ENCODE measurements around the gene CLEC16A.
"Not testable (repeated sequence)": the region's sequence is repeated elsewhere in the genome, so short reads cannot be mapped to it uniquely, and the experiment has no call there.

CLEC16A gene

GRCh38 chr16:11210260-11210659 is 265.9 kb downstream of the CLEC16A start:
- DNase-seq = no peak

GRCh38 chr16:11211061-11211976 is 267.0 kb downstream of the CLEC16A start:
- no peak for DNase-seq

GRCh38 chr16:11211977-11212797 is 267.8 kb downstream of the CLEC16A start:
- no peak for DNase-seq

- no peak for DNase-seq
Measured at GRCh38 chr16:11212798-11213196, 268.4 kb downstream of the CLEC16A start.

DNA sequence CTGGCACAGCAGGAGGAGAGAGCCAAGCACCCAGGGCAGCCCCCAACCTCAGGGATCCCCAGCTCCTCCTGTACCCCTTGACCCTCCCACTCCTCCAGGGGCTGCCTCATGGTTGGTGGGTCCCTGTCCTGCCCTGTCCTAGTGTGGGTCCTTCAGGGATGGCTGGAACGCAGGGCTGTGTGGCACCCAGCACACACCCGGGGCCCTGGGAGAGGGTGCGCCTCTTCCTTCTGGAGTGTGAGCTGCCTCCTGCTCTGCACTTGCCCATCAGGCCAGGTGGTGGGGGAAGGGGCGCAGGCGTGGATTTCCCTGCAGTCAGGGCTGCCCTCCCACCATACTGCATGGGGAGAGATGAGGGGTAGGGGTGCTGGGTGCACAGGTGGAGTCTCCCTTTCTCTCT is 269.0 kb downstream of the CLEC16A start:
- no peak for DNase-seq

GRCh38 chr16:11213799-11214198 is 269.4 kb downstream of the CLEC16A start:
- no peak for DNase-seq

GRCh38 chr16:11215935-11216556 is 271.7 kb downstream of the CLEC16A start:
- DNase-seq = no peak

GRCh38 chr16:11217651-11218603 is 273.6 kb downstream of the CLEC16A start:
- DNase-seq = no peak

DNA sequence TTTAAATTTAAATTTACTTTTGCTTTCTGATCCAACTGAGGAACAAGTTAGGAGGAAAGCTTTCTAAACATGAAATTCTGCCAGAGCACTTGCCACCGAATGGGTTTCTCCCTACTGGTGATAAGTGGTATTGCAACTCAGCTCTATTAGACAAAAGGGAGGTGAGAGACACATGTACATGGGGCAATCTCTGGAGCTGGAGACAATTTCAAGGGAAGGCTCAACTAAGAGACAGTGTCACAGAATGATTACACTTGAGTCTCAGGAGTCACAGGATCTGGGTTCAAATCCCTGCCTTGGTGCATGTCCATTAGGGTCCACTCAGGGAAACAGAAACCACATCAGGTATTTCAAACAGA is 274.2 kb downstream of the CLEC16A start:
- peak; percentile 46 for DNase-seq

DNA sequence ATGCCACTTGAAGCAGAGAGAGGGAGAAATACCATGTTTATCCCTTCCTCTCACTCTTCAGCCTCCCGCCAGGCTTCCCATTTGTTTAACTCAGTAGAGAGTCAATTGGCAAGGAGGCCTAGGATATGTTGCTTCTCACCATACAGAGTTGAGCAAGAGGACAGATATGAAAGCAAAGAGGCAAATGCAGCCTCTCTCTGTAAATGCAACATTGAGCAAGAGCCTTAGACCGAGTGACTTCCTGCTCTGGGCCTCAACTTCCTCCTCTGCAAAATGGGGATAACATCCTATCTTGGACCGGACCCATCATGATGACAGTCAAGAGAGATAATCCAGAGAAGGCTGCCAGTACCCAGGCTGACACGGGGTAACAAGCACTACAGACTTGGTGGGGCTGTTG is 274.8 kb downstream of the CLEC16A start:
- DNase-seq = no peak

DNA sequence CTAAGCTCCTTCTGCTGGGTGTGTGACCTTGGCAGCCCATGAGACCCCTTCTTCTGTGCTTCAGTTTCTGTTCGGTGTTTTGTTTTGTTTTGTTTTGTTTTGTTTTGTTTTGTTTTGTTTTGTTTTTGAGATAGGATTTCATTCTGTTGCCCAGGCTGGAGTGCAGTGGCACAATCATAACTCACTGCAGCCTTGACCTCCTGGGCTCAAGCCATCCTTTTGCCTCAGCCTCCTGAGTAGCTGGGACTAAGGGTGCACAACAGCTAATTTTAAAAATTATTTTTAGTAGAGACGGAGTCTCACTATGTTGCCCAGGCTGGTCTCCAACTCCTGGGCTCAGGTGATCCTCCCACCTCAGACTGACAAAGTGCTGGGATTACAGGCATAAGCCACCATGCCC is 276.1 kb downstream of the CLEC16A start:
- not testable (repeated sequence) for DNase-seq

- peak; percentile 96 for DNase-seq
Measured at GRCh38 chr16:11224096-11224893, 279.9 kb downstream of the CLEC16A start.

DNA sequence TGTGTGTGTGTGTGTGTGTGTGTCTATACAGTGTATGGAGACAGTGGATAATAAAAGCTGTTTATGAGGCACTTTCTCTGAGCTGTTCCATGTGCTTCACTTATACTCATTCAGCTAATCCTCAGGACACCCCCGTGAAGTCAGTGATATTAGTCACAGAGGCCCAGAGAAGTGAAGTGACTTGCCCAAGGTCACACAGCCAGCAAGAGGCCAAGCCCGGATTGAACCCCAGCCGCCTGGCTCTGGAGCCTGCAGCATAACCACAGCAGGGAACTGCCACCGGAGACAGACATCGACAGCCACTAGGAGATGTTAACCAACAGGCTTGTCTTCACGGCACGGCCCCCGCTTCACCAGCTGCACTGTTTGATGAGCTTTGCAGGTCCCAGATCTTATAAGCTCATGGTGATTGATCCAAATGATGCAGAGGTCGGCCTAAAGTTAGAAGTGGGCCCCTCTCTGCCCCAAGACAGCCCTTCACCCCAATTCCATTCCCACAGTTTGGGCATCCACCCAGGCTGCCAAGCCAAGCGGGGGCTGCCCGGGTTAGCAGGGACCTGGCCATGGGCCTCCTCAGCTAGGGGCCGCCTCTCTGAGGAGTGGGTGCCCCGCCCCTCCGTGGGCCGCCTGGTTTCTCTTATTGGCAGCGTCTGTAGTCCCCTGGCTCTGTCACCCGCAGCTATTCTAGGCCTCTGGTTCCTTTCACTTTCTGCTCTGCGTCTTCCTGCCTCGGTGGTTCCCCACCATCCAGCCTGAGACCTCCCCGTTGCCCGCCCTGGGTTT is 280.7 kb downstream of the CLEC16A start:
- peak; percentile 56 for DNase-seq

DNA sequence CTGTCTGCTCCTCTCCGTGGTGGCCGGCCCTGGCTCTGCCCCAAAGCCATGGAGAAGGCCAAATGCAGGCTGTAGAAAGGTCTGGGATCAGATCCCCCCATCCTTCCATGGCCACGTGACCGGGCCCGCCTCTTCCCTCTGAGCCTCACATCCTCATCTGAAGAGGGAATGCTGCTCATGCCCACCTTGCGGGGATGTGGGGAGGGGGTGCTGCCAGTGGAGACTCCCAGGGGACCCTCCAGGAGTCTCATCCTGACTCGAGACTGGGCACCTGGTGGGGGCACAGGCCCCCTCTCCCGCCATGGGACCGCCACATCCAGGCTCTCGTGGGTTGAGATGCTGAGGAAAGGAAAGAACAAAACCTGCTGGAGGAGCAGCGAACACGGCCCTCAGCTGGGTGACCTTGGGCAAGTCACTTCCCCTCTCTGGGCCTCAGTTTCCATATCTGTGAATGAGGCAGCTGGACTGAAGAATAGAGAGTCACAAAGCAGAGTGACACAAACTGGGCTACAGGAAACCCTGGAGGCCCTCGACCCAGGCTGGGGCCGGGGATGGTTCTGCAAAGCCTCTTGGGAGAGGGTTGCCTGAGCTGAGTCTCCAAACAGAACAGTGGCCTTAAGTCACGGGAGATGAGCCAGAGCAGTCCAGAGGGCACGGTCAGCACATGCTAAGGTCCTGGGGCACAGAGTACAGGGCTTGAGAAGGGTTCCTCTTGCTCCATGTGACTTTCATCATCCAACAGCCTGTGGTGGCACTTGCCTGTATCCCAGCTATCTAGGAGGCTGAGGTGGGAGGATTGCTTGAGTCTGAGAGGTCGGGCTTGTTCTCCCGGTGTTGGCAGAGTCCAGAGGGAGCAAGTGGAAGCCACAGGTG is 281.5 kb downstream of the CLEC16A start:
- DNase-seq = no peak

DNA sequence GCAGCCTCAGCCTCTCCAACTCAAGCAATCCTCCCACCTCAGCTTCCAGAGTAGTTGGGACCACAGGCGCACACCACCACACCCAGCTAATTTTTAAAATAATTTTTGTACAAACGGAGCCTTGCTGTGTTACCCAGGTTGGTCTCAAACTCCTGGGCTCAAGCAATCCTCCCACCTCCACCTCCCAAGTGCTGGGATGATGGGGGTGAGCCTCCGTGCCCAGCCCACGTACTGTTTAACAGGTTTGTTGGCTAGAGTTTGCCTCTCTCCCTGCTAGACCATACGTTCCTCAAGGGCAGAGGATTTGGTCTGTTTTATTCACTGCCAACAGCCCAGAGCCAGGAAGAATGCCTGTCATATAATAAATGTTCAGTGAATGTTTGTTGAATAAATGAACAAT is 285.1 kb downstream of the CLEC16A start:
- DNase-seq = no peak

DNA sequence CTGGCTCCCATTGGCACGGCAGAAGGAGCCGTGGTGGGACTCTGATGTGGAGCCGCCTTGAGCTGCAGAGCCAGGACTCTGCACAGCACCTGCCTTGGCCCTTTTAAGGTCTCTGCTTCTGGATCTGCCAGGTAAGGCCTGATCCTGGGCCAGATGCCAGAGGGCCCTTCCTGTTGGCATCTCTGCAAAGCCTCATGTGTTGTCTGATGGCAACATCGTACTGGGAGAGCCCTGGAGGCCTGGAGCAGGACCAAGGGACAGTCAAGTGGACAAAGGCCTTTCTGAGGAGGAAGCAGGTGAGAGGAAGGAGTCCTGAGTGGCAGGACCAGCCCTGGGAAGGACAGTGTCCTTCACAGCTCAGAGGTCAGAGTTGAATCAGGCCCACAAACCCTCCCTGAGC is 285.5 kb downstream of the CLEC16A start:
- no peak for DNase-seq

DNA sequence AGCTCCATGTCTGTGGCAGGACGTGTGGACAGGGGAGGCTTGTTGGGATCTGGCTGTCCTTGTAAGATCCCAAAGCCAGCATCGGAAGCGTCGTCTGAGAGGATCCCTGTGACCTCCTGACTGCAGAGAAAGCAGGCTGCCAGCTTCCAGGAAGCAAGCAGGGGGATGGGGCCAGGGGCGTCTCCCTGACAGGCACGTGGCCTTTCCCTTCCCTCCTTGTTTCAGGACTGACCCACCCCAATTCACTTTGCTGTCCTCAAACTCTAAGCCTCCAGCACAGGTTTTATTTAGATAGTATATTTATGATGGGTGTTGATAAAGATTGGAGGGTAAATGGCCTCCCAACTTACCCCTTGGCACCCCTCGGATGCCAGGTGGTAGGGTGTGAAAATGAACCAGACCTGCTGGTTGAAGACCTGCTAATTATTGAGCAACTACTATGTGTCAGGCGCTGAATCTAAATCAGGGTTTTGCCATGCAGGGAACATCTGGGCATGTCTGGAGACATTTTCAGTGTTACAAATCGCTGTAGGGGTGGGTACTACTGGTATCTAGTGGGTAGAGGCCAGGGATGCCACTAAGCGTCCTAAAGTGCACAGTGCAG is 287.1 kb downstream of the CLEC16A start:
- DNase-seq = peak; percentile 43
